Bladder microvascular endothelial cell (primary cell): ENCODE results near the gene ARHGAP9. TPM values are rescaled to one million over a fixed set of nuclear protein-coding genes. Genes with fewer than 3 reads are reported as not detected.

Source experiments
- total RNA-seq: library from RNA; depleted of rRNA; stranded (reverse); fragments of >200 nt; gene quantifications from 2 replicates; pipeline ENCODE4 v1.2.3, GENCODE V29; 2014

Gene ARHGAP9
- total RNA-seq: under 0.01 TPM in 1 of 2 replicates, not detected in the other

GRCh38 chr12:57479376-57480115 lies at the start of gene ARHGAP9:
ARHGAP9 (minus strand) TSS chr12:57479866; CDS start chr12:57479406, 460 bp downstream.

DNA sequence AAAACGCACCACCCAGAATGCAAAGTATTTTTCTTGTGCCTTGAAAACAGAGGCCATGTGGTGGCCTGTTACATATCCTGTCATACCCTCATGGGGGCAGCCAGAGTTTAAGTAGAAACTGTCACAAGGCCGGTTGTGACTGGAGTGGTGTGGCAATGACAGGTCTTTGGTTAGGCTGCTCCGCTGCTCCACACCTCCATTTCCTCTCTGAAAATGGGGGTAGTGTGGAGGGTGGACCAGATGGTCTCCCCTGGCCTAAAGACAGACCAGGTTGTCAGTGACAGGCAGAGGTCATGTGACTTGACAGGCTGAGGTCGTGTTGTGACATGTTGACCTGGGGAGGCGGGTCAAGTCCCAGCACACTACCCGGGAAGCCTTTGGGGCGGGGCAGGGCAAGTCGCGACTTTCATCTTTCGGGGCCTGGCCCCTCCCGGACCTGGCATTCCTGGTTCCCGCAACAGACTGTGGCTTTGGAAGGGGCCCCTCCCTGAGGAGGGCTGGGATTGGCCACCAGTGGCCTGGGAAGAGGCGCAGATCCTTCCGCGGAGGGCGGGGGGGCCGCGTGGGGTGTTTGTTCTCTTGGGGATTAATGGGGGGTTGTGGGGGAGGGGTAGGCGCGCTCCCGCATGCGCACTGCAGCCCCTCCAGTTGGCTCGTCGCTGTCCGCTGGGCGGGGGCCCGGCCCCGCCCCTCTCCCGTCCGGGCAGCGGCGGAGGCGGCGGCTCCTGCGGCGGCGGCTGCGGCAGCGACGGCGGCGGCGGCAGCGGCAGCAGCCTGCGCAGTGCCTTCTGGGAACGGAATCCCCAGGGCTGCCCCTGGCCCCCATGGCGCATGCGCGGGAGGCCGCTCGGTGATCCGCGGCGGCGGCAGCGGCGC lies 42.6 kb upstream of the ARHGAP9 start, which contains the start of gene MBD6:
Gene MBD6, plus strand, starts transcription at position 814 of the 876 bp plus-strand sequence. CDS start 1,480 bp downstream, outside the sequence.

DNA sequence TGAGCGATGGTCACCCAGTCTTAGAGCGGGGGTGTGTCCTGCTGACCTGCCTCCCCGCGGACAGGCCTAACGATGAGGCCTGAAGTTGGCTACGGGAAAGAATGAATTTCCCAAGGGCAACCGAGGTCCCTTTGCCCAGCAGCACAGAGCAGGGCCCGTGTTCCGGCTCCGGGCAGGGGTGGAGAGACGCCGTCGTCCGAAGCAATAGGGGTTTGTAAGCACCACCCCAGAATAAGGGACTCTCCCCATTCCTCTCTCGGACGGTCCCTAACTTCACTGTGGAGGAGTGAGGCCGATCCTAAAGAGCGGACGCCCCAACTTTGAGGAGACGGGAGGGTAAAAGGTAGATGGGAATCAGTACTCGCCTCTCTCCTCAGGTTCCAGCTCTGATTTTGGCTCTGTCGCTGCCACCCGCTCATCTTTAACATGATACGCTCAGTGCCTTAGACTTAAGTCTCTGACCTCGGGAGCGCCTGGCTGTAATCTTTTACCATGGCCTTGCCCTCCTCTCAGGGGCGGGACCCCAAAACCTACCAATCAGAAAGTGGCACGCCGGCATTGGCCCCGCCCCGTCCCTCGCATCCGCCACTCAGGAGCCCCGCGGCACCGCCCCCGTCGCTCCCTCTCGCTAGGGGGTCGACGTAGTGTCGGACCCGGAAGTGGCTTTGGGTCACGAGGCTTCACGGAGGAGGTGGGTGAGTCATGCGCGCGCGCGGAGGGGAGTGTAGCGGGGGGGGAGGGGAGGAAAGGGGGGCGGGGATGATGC lies 40.6 kb upstream of the ARHGAP9 start, which contains the start of gene DDIT3:
Gene DDIT3, minus strand, starts transcription at position 462 of the 766 bp plus-strand sequence. CDS start 3,108 bp downstream, outside the sequence.

DNA sequence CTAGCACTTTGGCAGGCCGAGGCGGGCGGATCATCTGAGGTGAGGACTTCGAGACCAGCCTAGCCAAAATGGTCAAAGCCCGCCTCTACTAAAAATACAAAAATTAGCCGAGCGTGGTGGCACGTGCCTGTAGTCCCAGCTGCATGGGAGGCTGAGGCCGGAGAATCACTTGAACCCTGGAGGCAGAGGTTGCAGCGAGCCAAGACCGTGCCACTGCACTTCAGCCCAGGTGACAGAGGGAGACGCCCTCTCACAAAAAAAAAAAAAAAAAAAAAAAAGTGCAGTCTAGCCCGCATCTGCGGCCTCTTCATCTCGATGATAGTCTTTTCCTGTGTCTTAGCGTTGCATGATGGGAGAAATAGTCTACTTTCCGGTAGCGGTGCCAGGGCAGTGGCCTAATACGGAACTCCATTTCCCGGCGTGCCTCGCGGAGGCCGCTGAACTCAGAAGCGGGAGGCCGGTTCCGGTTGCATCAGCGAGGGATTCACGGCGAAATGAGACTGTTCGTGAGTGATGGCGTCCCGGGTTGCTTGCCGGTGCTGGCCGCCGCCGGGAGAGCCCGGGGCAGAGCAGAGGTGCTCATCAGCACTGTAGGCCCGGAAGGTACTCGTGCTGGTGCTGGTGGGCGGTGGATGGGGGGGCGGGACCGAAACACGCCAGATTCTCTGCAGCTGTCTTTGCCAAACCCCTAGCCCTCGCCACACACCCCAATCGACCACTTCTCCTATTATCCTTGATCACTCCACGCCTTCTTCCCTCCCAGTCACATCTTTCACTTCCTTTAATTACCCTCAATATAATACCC lies 8.1 kb upstream of the ARHGAP9 start, which contains the start of gene MARS1:
Gene MARS1, plus strand, starts transcription at position 472 of the 805 bp plus-strand sequence. Its CDS starts 23 bp downstream, at position 495.

GRCh38 chr12:57459750-57460467 lies 19.8 kb downstream of the ARHGAP9 start, which contains the start of gene GLI1:
GLI1 (plus strand) TSS chr12:57459785; CDS start chr12:57463692, 3,907 bp downstream.

DNA sequence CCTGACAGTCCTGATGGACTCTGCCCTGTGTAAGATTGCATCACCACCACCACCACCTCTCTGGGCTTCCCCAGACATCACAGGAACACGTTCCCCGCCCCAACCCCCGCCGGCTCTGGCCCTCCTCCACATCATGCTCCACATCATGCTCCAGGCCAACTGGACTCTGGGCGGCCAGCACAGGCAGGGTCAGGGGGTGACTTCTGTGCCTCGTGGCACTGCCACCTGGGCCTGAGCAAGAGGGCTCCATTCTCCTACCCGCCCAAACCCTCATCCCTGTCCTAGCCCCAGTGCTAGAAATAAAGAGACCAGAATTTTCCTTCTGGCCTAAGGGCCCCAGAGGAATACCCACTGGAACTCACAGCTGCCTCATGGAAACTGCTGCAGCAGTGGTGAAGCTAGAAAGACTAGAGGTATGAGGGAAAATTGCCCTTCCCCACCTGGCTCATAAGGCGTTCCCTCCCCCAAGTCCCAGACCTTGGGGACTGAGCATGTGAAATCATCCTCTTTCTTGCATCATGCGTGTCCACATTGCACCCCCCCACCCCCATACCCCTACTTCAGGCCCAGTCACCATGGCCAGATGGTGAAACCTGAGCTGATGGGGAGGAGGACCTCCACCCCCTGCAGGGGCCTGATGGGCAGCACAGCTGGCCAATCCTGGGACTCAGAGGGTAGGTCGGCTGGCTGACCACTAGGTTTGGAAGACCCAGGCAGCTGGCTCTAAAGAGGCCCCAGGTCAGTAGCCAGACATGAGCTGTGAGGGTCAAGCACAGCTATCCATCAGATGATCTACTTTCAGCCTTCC lies 24.9 kb downstream of the ARHGAP9 start, which contains the start of gene INHBE:
Gene INHBE, plus strand, starts transcription at position 742 of the 808 bp plus-strand sequence. CDS start 230 bp downstream, outside the sequence.

DNA sequence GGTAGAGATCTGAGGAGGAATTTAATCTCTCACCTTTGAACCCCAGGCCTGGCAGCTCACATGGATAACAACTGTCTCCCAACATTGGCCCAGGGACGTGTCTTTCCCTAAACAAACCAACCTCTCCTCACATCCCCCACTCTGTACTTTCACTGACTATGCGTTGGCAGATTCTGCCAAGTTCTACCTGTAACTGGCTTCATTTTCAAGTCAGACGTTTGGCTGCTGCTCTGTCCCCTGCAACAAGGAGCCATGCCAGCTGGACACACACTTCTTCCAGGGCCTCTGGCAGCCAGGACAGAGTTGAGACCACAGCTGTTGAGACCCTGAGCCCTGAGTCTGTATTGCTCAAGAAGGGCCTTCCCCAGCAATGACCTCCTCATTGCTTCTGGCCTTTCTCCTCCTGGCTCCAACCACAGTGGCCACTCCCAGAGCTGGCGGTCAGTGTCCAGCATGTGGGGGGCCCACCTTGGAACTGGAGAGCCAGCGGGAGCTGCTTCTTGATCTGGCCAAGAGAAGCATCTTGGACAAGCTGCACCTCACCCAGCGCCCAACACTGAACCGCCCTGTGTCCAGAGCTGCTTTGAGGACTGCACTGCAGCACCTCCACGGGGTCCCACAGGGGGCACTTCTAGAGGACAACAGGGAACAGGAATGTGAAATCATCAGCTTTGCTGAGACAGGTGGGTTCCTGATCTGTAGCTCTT lies 45.0 kb downstream of the ARHGAP9 start, which contains the start of gene INHBC:
Gene INHBC, plus strand, starts transcription at position 268 of the 707 bp plus-strand sequence. Its CDS starts 103 bp downstream, at position 371.

DNA sequence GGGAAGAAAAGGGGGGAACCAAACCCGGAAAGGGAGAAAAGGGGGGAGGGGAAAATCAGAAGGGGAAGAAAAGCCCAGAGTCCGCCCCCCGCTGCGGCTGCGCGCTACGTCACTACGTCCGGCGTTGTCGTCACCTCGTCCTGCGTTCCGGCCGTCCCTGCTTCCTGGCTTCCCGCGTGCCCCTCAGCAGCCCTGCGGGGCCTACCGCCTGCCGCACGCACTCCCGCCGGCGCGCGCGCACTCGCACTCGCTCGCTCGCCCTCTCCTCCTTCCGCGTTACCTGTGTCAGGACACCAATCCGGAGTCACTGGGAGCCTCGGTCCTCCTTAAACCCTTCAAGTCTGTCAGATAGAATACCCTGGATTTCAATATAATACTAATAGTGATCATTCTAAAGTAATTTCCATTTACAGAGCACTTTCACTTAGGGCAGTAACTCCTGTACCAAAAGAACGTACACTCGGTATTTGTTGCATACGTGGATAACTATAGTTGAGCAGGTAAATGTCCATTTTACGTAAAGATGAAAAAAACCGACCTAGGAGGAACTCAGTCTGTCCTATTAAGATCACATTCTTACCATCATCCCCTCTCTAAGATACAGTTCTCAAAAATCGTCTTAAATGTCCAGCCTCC lies 48.6 kb downstream of the ARHGAP9 start, which contains the start of gene R3HDM2:
Gene R3HDM2, minus strand, starts transcription at position 113 of the 636 bp plus-strand sequence. CDS start 120,615 bp downstream, outside the sequence.

Other genes starting within 250 kb of the ARHGAP9 start
- gene STAC3, start 228.7 kb downstream of the ARHGAP9 start, total RNA-seq: 0.16 TPM in 1 of 2 replicates, not detected in the other
- 4.0 and 11.0 TPM in 2 replicates for gene R3HDM2, start 48.8 kb downstream of the ARHGAP9 start, total RNA-seq
- not detected in 2 replicates for gene INHBC, start 45.1 kb downstream of the ARHGAP9 start, total RNA-seq
- under 0.01 TPM in 1 of 2 replicates, not detected in the other for gene INHBE, start 24.6 kb downstream of the ARHGAP9 start, total RNA-seq
- gene GLI1, start 20.1 kb downstream of the ARHGAP9 start, total RNA-seq: not detected in 2 replicates
- 73.0 and 136 TPM in 2 replicates for gene MARS1, start 8.2 kb upstream of the ARHGAP9 start, total RNA-seq
- gene DDIT3, start 40.6 kb upstream of the ARHGAP9 start, total RNA-seq: 8.1 and 12.8 TPM in 2 replicates
- gene MBD6, start 43.0 kb upstream of the ARHGAP9 start, total RNA-seq: 9.9 and 20.2 TPM in 2 replicates
- 80.9 and 114 TPM in 2 replicates for gene DCTN2, start 67.3 kb upstream of the ARHGAP9 start, total RNA-seq
- 0.06 TPM in 1 of 2 replicates, not detected in the other for gene KIF5A, start 70.2 kb upstream of the ARHGAP9 start, total RNA-seq
- 3.4 and 14.0 TPM in 2 replicates for gene PIP4K2C, start 111.3 kb upstream of the ARHGAP9 start, total RNA-seq
- gene DTX3, start 125.0 kb upstream of the ARHGAP9 start, total RNA-seq: 0.32 and 7.2 TPM in 2 replicates
- under 0.01 and 2.5 TPM in 2 replicates for gene ARHGEF25, start 131.6 kb upstream of the ARHGAP9 start, total RNA-seq
- under 0.01 and 0.06 TPM in 2 replicates for gene B4GALNT1, start 153.3 kb upstream of the ARHGAP9 start, total RNA-seq
- gene OS9, start 214.3 kb upstream of the ARHGAP9 start, total RNA-seq: 189 and 325 TPM in 2 replicates